ENCODE results near the gene CRYBG1.

- TF ChIP-seq CTCF (conservative IDR thresholded peaks at IDR 0.05; ENCODE audit: low read depth, low read length) (no peak), EZH2 (IDR thresholded peaks at IDR 0.05; ENCODE audit: borderline replicate concordance, low read depth, low read length, poor library complexity, severe bottlenecking) (no peak)
Observed at GRCh38 chr6:106516616-106517015, 156.1 kb downstream of the CRYBG1 start.

Data from A673 (cell line).